Measurements from ENCODE around the gene CETN2. TPM values are rescaled to one million over a fixed set of nuclear protein-coding genes. Genes with fewer than 3 reads are reported as not detected.

Gene CETN2
- total RNA-seq, 2 donors from 2014 or later, result 19.0 to 20.4 TPM

DNA sequence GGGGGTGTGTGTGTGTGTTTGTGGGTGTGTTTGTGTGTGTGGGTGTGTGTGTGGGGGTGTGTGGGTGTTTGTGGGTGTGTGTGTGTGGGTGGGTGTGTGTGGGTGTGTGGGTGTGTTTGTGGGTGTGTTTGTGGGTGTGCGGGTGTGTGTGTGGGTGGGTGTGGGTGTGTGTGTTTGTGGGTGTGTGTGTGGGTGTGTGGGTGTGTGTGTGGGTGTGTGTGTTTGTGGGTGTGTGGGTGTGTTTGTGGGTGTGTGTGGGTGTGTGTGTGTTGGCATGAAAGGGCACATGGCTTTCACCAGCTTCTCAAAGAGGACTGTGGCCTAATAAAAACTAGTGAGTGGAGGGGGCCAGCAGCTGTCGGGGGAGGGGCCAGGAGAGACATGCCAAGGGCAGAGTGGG, 42.0 kb upstream of the CETN2 start:
- DNase-seq, result no peak
- H3K9me3 ChIP-seq, result no peaks in the 10 kb centered on the region
- H3K9ac ChIP-seq (ENCODE audit: low read depth in 2 of 2, low read length in 2 of 2), result no peak overlapping the region
- H3K4me1 ChIP-seq, result no peaks in the 10 kb centered on the region
- H3K27ac ChIP-seq, result no peak overlapping the region
- H3K27me3 ChIP-seq, result no peaks in the 10 kb centered on the region
- H3K4me3 ChIP-seq, result no peak overlapping the region
- intact Hi-C loops (cut with DNase I), result no loop called here
- no peaks in the 10 kb centered on the region for H3K36me3 ChIP-seq
- TF ChIP-seq, protein P1, sequence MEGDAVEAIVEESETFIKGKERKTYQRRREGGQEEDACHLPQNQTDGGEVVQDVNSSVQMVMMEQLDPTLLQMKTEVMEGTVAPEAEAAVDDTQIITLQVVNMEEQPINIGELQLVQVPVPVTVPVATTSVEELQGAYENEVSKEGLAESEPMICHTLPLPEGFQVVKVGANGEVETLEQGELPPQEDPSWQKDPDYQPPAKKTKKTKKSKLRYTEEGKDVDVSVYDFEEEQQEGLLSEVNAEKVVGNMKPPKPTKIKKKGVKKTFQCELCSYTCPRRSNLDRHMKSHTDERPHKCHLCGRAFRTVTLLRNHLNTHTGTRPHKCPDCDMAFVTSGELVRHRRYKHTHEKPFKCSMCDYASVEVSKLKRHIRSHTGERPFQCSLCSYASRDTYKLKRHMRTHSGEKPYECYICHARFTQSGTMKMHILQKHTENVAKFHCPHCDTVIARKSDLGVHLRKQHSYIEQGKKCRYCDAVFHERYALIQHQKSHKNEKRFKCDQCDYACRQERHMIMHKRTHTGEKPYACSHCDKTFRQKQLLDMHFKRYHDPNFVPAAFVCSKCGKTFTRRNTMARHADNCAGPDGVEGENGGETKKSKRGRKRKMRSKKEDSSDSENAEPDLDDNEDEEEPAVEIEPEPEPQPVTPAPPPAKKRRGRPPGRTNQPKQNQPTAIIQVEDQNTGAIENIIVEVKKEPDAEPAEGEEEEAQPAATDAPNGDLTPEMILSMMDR (IDR thresholded peaks at IDR 0.05), result no peak

DNA sequence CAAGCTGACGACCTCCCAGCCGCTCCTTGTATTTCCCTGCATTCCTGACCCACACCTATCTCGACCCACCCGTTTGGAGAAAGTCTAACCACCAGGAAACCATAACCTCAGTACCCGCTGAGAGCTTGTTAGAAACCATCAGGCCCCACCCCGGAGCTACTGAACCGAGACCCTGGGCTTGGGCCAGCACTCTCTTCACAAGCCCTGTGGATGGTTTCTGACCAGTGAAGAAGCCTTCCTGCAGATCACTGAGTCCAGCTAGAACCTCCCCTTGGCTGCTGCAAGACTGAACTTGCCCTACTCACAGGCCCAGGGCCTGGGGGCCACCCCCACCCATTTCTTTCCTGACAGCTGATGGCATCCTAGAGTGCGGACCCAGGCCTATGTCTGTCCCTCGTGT, 40.7 kb upstream of the CETN2 start:
- Histone ChIP-seq H3K27ac (no peak overlapping the region), H3K4me3 (no peak overlapping the region), H3K9ac (ENCODE audit: low read depth in 2 of 2, low read length in 2 of 2) (no peak overlapping the region), H3K4me1 (no peaks in the 10 kb centered on the region), H3K27me3 (no peaks in the 10 kb centered on the region), H3K9me3 (no peaks in the 10 kb centered on the region), H3K36me3 (no peaks in the 10 kb centered on the region)
- no peak for DNase-seq
- TF ChIP-seq, protein P1 (IDR thresholded peaks at IDR 0.05), result no peak
- intact Hi-C loops (cut with DNase I), result no loop called here

DNA sequence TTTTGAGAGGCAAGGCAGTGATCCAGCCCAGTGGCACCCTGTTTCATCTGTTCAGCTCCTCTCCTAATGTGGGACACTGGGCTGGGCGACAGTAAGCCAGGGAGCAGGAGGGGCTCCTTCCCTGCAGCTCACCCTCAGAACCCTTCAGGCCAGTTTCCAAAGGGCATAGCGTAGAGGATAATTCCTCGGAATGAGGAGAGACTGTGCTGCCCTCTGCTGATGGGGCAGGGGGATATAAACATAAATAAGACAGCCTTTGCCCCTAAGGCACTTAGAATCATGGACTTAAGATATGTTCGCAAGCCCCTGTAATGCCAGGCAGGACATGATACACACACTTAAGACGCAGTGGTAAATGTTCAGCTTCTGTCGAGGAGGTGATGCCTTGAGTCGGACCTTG, 39.4 kb upstream of the CETN2 start:
- Histone ChIP-seq H3K9me3 (no peaks in the 10 kb centered on the region), H3K27ac (no peak overlapping the region), H3K27me3 (no peaks in the 10 kb centered on the region), H3K9ac (ENCODE audit: low read depth in 2 of 2, low read length in 2 of 2) (no peak overlapping the region), H3K4me1 (no peaks in the 10 kb centered on the region), H3K4me3 (no peak overlapping the region), H3K36me3 (no peaks in the 10 kb centered on the region)
- intact Hi-C loops (cut with DNase I), result loop anchor here (5.0 kb wide), 1 partner anchor 47 kb away; no protein-coding TSS in a partner anchor
- DNase-seq, result no peak
- TF ChIP-seq, protein P1 (IDR thresholded peaks at IDR 0.05), result no peak

DNA sequence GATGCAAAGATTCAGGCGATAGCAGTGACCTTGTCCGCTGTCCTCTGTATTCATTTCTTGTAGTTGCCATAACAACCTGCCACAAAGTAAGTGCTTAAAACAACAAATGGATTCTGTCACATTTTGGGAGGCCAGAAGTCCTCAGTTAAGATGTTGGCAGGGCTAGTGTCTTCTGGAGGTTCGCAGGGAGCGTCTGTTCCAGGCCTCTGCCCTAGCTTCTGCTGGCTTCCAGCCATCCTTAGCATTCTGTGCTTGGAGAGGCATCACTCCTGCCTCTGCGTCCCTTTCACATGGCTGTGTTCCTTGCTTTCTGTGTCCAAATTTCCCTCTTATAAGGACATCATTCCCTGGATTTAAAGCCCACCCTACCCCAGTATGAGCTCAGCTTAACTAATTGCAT, 35.8 kb upstream of the CETN2 start:
- Histone ChIP-seq H3K4me1 (no peaks in the 10 kb centered on the region), H3K27ac (no peak overlapping the region), H3K4me3 (no peak overlapping the region), H3K36me3 (no peaks in the 10 kb centered on the region), H3K9ac (ENCODE audit: low read depth in 2 of 2, low read length in 2 of 2) (no peak overlapping the region), H3K9me3 (no peaks in the 10 kb centered on the region), H3K27me3 (no peaks in the 10 kb centered on the region)
- no peak for DNase-seq
- intact Hi-C loops (cut with DNase I), result loop anchor here (5.0 kb wide), 1 partner anchor 51 kb away; no protein-coding TSS in a partner anchor
- TF ChIP-seq, protein P1 (IDR thresholded peaks at IDR 0.05), result no peak

DNA sequence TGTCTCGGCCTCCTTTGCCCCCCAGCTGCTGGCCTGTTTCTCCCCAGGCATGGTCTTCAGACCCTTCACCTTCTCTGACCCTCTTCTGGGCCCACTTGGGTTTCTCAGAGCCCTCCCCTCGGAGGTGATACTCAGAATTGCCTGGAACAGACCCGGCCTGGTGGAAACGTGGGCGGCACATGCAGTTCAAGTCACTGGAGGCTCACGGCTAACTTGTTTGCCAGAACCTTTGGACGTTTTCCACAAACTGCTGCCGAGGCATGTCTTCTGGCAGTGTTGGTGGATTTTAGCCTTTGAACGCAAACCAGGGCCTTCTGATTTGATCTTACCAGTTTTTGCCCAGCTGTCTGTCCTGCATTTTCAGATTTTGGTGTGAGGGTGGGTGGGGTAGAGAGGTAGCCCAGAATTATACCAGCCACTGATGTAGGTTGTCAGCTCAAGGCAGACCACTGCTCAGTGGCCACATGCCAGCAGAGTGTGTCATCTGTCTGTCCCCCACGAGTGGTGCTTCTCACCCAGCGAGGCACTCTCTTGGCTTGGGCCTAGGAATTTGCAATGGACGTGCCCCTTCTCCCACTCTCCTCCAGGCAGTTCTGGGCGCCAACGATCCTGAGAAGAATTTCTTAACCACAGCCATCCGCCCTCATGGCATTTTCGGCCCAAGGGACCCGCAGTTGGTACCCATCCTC, 34.8 kb upstream of the CETN2 start:
- TF ChIP-seq, protein P1 (IDR thresholded peaks at IDR 0.05), result no peak
- H3K4me3 ChIP-seq, result no peak overlapping the region
- no peak overlapping the region for H3K9ac ChIP-seq (ENCODE audit: low read depth in 2 of 2, low read length in 2 of 2)
- no peaks in the 10 kb centered on the region for H3K9me3 ChIP-seq
- intact Hi-C loops (cut with DNase I), result loop anchor here (5.0 kb wide), 1 partner anchor 52 kb away; no protein-coding TSS in a partner anchor
- DNase-seq, result no peak
- H3K27me3 ChIP-seq, result no peaks in the 10 kb centered on the region
- no peaks in the 10 kb centered on the region for H3K36me3 ChIP-seq
- H3K27ac ChIP-seq, result no peak overlapping the region
- H3K4me1 ChIP-seq, result no peaks in the 10 kb centered on the region

Measured in colonic mucosa (tissue), 4 donors.